Activated naive CD8-positive, alpha-beta T cell treated with anti-CD3 and anti-CD28 coated beads, Interleukin-2, amount 50 U/mL, for 24 hours (primary cell): ENCODE results near the gene SCNN1B.
"Not testable (repeated sequence)": the region's sequence is repeated elsewhere in the genome, so short reads cannot be mapped to it uniquely, and the experiment has no call there.

Source experiments
- ATAC-seq: fragments of 150-1000 bp; cut with Tn5 transposase; one replicate; pipeline ENCODE4 v1.10.0; 2021
- DNase-seq: peaks from one replicate; pipeline ENCODE4 v3.0.0; 2021
- H3K27ac Mint-ChIP-seq: one replicate; pipeline ENCODE4 v1.8.0; 2021; ENCODE audit warnings: mild to moderate bottlenecking, mixed read lengths
- H3K27me3 Mint-ChIP-seq: one replicate; pipeline ENCODE4 v1.8.0; 2021; ENCODE audit warnings: mixed read lengths
- H3K36me3 Mint-ChIP-seq: one replicate; pipeline ENCODE4 v1.8.0; 2021; ENCODE audit warnings: low read depth, mixed read lengths
- H3K4me1 Mint-ChIP-seq: one replicate; pipeline ENCODE4 v1.8.0; 2021; ENCODE audit warnings: mixed read lengths
- H3K4me3 Mint-ChIP-seq: one replicate; pipeline ENCODE4 v1.8.0; 2021; ENCODE audit warnings: mild to moderate bottlenecking, moderate library complexity, mixed read lengths
- H3K9me3 Mint-ChIP-seq: one replicate; pipeline ENCODE4 v1.8.0; 2021; ENCODE audit warnings: mixed read lengths

SCNN1B gene

GRCh38 chr16:23384878-23385277 is 82.8 kb downstream of the SCNN1B start:
- Mint-ChIP-seq H3K9me3 (no peaks in the 10 kb centered on the region), H3K36me3 (peaks cover 10% of the 10 kb centered on the region), H3K4me3 (no peak overlapping the region), H3K27me3 (no peaks in the 10 kb centered on the region), H3K27ac (no peak overlapping the region), H3K4me1 (no peaks in the 10 kb centered on the region)
- DNase-seq (no peak), ATAC-seq (no peak)

- ATAC-seq (no peak), DNase-seq (no peak)
- H3K4me1 Mint-ChIP-seq, result no peaks in the 10 kb centered on the region
- H3K4me3 Mint-ChIP-seq, result no peak overlapping the region
- H3K9me3 Mint-ChIP-seq, result no peaks in the 10 kb centered on the region
- peaks cover 10% of the 10 kb centered on the region for H3K36me3 Mint-ChIP-seq
- H3K27ac Mint-ChIP-seq, result no peak overlapping the region
- no peaks in the 10 kb centered on the region for H3K27me3 Mint-ChIP-seq
These were observed 83.3 kb downstream of the SCNN1B start for GRCh38 chr16:23385441-23385840.

GRCh38 chr16:23387666-23388065 is 85.6 kb downstream of the SCNN1B start:
- ATAC-seq, result no peak

DNA sequence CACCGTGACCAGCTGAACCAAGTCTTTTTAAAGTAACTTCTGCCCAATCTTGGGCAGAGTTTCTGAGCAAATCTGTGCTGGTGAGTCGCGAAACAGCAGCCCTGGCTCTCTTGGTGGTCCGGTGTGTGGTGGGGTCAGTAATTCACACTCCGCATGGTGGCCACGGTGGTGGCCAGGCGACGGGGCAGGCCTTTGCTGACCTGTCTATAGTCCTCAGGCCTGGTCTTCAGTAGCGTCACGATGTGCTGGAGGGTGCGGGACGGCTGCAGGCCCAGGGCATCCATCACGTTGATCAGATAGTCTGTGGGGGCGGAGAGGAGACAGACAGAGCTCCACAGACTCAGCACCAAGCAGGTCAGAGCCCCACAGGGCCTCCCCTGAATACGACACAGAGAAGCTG is 86.7 kb downstream of the SCNN1B start:
- DNase-seq, result no peak
- no peak overlapping the region for H3K4me3 Mint-ChIP-seq
- no peaks in the 10 kb centered on the region for H3K27me3 Mint-ChIP-seq
- H3K9me3 Mint-ChIP-seq, result no peaks in the 10 kb centered on the region
- no peak for ATAC-seq
- H3K36me3 Mint-ChIP-seq, result peaks cover 24% of the 10 kb centered on the region
- H3K4me1 Mint-ChIP-seq, result no peaks in the 10 kb centered on the region
- no peak overlapping the region for H3K27ac Mint-ChIP-seq

More at GRCh38 chr16:23387666-23388065, 85.6 kb downstream of the SCNN1B start:
- Mint-ChIP-seq H3K4me1 (no peaks in the 10 kb centered on the region), H3K4me3 (no peak overlapping the region), H3K36me3 (peaks cover 19% of the 10 kb centered on the region), H3K27me3 (no peaks in the 10 kb centered on the region), H3K9me3 (no peaks in the 10 kb centered on the region), H3K27ac (no peak overlapping the region)
- no peak for DNase-seq

DNA sequence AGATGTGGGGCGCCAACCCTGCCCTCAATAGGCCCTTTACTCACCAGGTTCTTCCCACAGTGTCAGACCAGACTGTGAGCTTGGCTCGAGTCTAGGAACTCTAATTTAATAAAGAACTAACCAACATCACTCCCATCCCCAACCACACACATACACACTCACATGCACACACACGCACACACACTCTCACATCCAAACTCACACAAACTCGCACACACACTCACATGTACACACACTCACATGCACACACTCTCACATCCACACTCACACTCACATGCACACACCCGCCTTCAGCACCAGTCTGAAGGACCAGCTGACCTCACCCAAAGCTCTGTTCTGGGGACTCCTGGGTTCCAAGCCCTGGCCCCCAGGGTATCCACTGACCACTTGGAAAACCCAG is 87.1 kb downstream of the SCNN1B start:
- DNase-seq, result no peak
- Mint-ChIP-seq H3K27me3 (no peaks in the 10 kb centered on the region), H3K36me3 (peaks cover 24% of the 10 kb centered on the region), H3K27ac (no peak overlapping the region), H3K4me1 (no peaks in the 10 kb centered on the region), H3K9me3 (no peaks in the 10 kb centered on the region), H3K4me3 (no peak overlapping the region)
- no peak for ATAC-seq

DNA sequence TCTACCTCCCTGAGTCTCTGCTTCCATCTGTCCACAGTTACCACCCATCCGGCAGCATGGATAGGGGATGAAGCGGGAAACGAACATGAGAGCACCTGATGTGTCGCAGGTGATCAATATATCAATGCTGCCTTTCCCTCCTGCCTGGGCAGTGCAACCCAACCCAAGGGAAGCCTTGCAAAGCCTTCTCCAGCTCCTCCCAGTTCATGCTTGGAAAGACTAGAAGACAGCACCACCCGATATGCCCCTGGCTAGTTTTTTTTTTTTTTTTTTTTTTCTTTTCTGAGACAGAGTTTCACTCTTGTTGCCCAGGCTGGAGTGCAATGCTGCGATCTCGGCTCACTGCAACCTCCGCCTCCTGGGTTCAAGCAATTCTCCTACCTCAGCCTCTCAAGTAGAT is 87.8 kb downstream of the SCNN1B start:
- H3K4me1 Mint-ChIP-seq, DNase-seq, ATAC-seq, H3K27ac Mint-ChIP-seq, H3K4me3 Mint-ChIP-seq, H3K27me3 Mint-ChIP-seq, H3K9me3 Mint-ChIP-seq: not testable (repeated sequence)
- H3K36me3 Mint-ChIP-seq, result peaks cover 28% of the 10 kb centered on the region

DNA sequence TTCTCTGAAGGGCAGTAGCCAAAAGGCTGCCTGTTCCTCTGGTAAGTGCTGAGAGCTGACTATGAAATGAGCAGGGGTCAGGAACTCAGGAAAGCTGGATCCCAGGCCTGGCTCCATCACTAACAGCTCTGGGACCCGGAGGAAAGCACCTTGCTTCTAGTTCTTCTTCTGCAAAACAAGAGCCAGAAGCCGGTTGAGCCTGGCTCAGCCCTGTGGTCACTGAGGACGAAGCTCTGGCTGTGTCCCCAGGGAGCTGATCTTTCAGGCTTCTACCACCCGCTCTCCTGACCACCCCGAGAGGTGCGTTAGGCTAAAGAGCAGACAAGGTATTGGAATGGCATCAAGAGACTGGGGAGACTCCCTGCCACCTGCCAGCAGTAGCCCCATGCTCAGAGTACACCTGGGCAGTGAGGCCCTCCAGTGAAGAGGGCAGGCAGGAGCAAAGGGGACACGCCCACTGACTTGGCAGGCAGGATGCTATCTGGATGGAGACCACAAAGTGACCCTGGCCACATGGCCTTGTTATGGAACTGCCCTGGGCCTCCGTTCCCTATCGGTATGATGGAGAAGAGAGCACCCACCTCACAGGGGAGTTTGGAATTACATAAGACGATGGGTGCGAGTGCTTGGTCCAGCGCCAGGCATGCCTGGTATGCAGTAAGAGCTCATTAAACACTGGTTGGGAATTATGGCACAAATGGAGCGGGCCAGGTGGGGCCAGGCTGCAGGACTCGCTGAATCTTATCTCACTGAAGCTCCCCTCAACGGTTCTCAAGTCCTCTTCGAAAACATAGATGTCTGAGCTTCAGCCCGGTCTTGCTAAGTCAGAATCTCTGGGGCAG is 89.5 kb downstream of the SCNN1B start:
- Mint-ChIP-seq H3K4me1 (no peaks in the 10 kb centered on the region), H3K4me3 (no peak overlapping the region), H3K27ac (no peak overlapping the region), H3K9me3 (no peaks in the 10 kb centered on the region), H3K36me3 (peaks cover 31% of the 10 kb centered on the region), H3K27me3 (no peaks in the 10 kb centered on the region)
- DNase-seq, result no peak
- ATAC-seq, result no peak

DNA sequence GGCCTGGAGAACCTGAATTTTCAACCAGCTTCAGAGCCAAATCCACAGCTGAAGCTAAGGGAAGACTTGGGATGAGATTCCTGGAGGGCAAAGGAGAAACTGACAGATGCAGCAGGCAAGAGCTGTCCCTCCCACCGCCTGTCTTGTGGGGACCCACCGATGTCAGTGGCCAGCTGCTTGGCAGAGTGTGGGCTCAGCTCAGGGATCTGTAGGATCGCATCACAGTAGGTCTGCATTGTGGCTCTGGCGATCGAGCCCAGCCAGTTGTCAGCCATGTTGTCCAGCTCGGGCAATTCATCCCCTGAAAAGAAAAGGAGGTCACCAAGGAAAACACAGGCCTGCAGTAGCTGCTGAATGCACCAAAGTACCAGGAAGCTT is 90.1 kb downstream of the SCNN1B start:
- Mint-ChIP-seq H3K4me3 (no peak overlapping the region), H3K27ac (no peak overlapping the region), H3K36me3 (peaks cover 35% of the 10 kb centered on the region), H3K27me3 (no peaks in the 10 kb centered on the region), H3K4me1 (no peaks in the 10 kb centered on the region), H3K9me3 (no peaks in the 10 kb centered on the region)
- ATAC-seq (no peak), DNase-seq (no peak)

DNA sequence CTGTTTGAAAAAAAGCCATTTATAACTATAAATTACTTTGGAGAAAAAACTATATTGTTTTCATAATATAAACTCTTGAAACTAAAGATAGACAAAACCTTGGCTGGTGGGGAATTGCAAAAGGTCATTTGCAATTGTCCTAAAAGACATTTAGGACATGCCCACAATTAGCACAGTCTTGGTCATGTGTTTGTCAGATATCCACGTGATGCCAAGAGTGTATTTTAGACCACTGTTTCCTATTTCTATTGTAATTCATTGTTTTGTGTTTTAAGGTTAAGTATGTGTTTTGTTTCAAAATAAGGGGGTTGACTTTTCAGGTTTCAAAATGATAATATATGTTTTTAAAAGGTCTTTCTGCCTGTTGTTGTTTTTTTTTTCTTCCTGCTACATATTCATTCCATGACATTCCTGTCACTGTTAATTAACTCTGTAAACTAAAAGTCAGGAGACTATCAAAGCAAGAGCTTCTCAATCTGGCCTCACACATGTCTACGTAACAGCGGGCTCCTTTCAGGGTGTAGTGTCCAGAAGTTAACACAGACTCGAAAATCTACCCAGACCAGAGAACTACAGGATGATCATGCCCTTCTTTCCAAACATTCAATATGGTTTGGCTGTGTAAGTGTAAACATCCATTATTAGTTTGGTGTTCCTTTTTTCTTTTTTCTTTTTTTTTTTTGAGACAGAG is 92.2 kb downstream of the SCNN1B start:
- Mint-ChIP-seq H3K36me3 (peaks cover 33% of the 10 kb centered on the region), H3K27me3 (no peaks in the 10 kb centered on the region), H3K27ac (no peak overlapping the region), H3K9me3 (no peaks in the 10 kb centered on the region), H3K4me3 (no peak overlapping the region), H3K4me1 (no peaks in the 10 kb centered on the region)
- no peak for ATAC-seq
- DNase-seq, result no peak

DNA sequence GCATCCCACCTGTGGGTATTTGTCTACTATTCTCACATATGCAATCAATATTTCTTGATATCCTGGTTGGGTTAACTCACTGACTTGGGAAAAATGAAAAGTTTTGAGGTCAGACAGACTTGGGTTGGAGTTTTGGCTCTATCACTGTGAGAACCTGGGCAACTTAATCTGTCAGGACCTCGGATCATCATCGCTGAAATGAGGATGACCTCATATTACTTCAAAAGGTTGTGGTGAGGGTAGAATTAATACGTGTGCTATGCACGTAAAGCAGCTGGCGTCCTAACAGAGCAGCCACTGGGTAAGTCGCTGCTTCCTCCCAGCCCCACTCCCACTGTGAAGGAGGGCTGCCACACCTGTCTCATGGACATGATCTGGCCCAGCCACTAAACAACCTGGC is 93.6 kb downstream of the SCNN1B start:
- Mint-ChIP-seq H3K9me3 (no peaks in the 10 kb centered on the region), H3K4me1 (no peaks in the 10 kb centered on the region), H3K36me3 (peaks cover 38% of the 10 kb centered on the region), H3K4me3 (no peak overlapping the region), H3K27ac (no peak overlapping the region), H3K27me3 (no peaks in the 10 kb centered on the region)
- ATAC-seq (no peak), DNase-seq (no peak)

DNA sequence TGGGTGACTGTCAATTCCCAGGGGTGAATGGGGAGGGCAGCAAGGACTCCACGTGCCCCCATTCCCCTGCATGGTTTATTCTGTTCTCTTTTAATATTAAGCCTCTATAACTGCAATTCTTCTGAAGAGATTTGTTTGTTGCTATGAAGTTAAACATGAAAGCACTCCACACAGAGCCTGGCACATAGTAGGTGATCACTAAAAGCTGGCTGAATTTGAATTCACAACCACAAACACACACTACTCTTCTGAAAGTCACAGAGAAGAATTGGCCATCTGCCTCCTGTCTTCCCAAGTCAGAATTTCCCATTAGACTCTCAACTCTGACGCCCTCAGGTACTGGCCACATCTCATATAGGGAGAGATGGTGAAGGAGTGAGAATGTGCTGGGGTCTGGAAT is 95.4 kb downstream of the SCNN1B start:
- no peak for ATAC-seq
- H3K27me3 Mint-ChIP-seq, result no peaks in the 10 kb centered on the region
- H3K9me3 Mint-ChIP-seq, result no peaks in the 10 kb centered on the region
- H3K27ac Mint-ChIP-seq, result no peak overlapping the region
- H3K36me3 Mint-ChIP-seq, result peaks cover 40% of the 10 kb centered on the region
- H3K4me3 Mint-ChIP-seq, result no peak overlapping the region
- DNase-seq, result no peak
- no peaks in the 10 kb centered on the region for H3K4me1 Mint-ChIP-seq

DNA sequence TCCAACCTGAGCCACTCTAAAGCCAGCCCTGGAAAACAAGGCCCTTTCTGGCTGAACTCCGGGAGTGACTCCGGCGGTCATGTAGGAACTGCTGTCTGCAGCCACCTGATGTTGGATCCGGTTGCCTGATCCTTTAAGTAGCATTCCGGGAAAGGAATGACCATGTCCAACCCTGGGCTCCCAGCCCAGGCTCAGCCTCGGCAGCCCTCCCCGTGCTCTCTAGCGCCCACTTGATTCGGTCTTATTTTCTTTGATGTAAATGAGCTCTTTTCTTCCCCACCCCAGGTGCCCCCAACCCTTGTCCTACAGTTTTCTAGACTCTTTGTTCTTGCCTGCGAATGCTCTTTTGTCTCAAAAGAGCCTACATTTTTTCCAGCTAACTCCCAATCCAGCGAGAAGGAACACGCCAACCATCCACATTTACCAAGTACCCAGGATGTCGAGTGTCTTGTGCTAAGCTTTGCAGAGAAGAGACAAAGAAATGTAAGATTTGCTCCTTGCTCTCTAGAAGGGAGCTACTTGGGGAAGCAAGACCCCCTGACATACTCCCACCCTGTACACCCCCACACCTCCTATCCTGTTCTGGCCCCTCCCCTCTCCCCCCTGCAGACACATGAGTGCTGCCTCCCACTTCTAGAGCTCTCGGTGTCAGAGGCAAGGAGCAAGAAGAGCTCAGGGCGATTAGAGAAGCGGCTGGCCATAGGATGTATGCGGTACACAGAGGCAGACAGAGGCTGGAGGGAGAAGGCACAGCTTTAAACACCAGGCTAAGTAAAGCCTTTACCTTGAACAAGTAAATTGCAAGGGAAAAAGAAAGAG is 97.1 kb downstream of the SCNN1B start:
- Mint-ChIP-seq H3K36me3 (peaks cover 45% of the 10 kb centered on the region), H3K27me3 (no peaks in the 10 kb centered on the region), H3K27ac (no peak overlapping the region), H3K9me3 (no peaks in the 10 kb centered on the region), H3K4me1 (no peaks in the 10 kb centered on the region), H3K4me3 (no peak overlapping the region)
- no peak for DNase-seq
- no peak for ATAC-seq

- not testable (repeated sequence) for H3K4me1 Mint-ChIP-seq, H3K27ac Mint-ChIP-seq, DNase-seq, H3K4me3 Mint-ChIP-seq, ATAC-seq, H3K27me3 Mint-ChIP-seq, H3K9me3 Mint-ChIP-seq
- peaks cover 42% of the 10 kb centered on the region for H3K36me3 Mint-ChIP-seq
These were observed 98.3 kb downstream of the SCNN1B start for GRCh38 chr16:23400447-23400846.

DNA sequence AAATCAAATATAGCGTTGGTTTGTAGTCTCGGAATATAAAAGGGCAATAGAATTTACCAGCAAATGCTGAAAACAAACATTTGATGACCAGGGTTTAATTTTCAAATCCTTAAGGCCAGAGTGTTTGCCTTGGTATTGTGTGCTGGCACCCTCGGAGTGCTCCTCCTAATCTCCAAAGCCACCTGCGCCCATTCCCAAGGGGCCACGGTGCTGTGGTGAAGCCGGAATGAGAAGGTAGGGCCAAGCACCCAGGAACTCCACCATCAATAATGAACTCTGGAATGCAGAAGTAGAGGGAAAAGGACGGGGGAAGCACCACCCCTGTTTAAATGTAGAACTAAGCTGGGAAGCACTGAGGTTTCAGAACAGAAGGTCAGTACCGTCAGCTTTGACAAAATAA is 99.0 kb downstream of the SCNN1B start:
- Mint-ChIP-seq H3K27ac (no peak overlapping the region), H3K4me3 (no peak overlapping the region), H3K4me1 (no peaks in the 10 kb centered on the region), H3K27me3 (no peaks in the 10 kb centered on the region), H3K36me3 (peaks cover 44% of the 10 kb centered on the region), H3K9me3 (no peaks in the 10 kb centered on the region)
- ATAC-seq (no peak), DNase-seq (no peak)

DNA sequence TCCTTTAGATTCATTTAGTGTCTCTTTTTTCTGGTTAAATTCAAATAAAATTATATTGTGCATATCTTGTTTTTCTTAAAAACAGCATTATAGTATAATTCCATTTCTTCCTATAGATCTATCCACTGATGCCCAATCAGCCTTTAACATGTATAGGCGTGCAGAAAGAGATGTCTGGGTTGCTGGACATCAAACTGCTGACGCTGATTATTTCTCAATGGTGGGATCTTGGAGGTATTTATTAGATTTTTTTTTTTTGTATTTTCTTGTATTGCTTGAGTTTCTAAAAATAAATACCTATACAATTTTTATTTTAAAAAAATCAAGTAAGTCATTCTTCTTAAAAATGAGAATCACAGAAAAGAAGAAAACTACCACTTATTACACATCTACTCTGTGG is 100.0 kb downstream of the SCNN1B start:
- Mint-ChIP-seq H3K27me3 (no peaks in the 10 kb centered on the region), H3K4me3 (no peak overlapping the region), H3K4me1 (no peaks in the 10 kb centered on the region), H3K27ac (no peak overlapping the region), H3K9me3 (no peaks in the 10 kb centered on the region), H3K36me3 (peaks cover 43% of the 10 kb centered on the region)
- ATAC-seq (no peak), DNase-seq (no peak)
